GM21423 (cell line): ENCODE results near the gene TNFSF8.

Experiments used
- ATAC-seq: cut with Tn5 transposase; IDR thresholded peaks from one replicate; pipeline ENCODE4 v1.9.1; 2021; ENCODE audit warnings: mild to moderate bottlenecking, moderate library complexity; ENCODE audit not compliant: unreplicated experiment

TNFSF8 gene

GRCh38 chr9:114906922-114907571, 23.3 kb downstream of the TNFSF8 start:
- no peak for ATAC-seq

- ATAC-seq, result no peak
Observed at GRCh38 chr9:114905170-114905940, 25.0 kb downstream of the TNFSF8 start.

GRCh38 chr9:114902786-114903524, 27.4 kb downstream of the TNFSF8 start:
- no peak for ATAC-seq

GRCh38 chr9:114900942-114901802, 29.2 kb downstream of the TNFSF8 start:
- ATAC-seq, result no peak

GRCh38 chr9:114899995-114900394, 30.4 kb downstream of the TNFSF8 start:
- no peak for ATAC-seq

- ATAC-seq, result no peak
Observed at GRCh38 chr9:114899461-114899860, 30.9 kb downstream of the TNFSF8 start.

GRCh38 chr9:114898741-114899140, 31.6 kb downstream of the TNFSF8 start:
- peak; percentile 74 for ATAC-seq

GRCh38 chr9:114897196-114897595, 33.2 kb downstream of the TNFSF8 start:
- no peak for ATAC-seq

- no peak for ATAC-seq
Observed at GRCh38 chr9:114896344-114896743, 34.0 kb downstream of the TNFSF8 start.

- no peak for ATAC-seq
Observed at GRCh38 chr9:114895521-114895991, 34.8 kb downstream of the TNFSF8 start.

GRCh38 chr9:114894609-114895433, 35.6 kb downstream of the TNFSF8 start:
- ATAC-seq, result no peak

GRCh38 chr9:114894206-114894605, 36.2 kb downstream of the TNFSF8 start:
- no peak for ATAC-seq

GRCh38 chr9:114893221-114894010, 37.0 kb downstream of the TNFSF8 start:
- peak; percentile 55 for ATAC-seq

- ATAC-seq, result no peak
Observed at GRCh38 chr9:114889802-114890224, 40.6 kb downstream of the TNFSF8 start.

GRCh38 chr9:114888607-114889006, 41.8 kb downstream of the TNFSF8 start:
- ATAC-seq, result no peak

- ATAC-seq, result no peak
Observed at GRCh38 chr9:114887963-114888362, 42.4 kb downstream of the TNFSF8 start.

GRCh38 chr9:114884787-114885452, 45.5 kb downstream of the TNFSF8 start:
- no peak for ATAC-seq

- ATAC-seq, result no peak
Observed at GRCh38 chr9:114883709-114884108, 46.7 kb downstream of the TNFSF8 start.
